NT2/D1 (cell line): ENCODE data around the gene MPDU1.

Source experiments
- DNase-seq: peaks from one replicate; pipeline ENCODE4 v3.0.0-alpha.2; 2011; ENCODE audit warnings: low read depth, low spot score
- H3K27me3 ChIP-seq: 2 replicates; pipeline ENCODE4 v1.6.0; 2011; ENCODE audit warnings: mild to moderate bottlenecking; ENCODE audit not compliant: insufficient read length, insufficient read depth
- H3K36me3 ChIP-seq: 2 replicates; pipeline ENCODE4 v1.6.1; 2011; ENCODE audit warnings: mild to moderate bottlenecking, low read length, mixed read lengths; ENCODE audit not compliant: insufficient read depth, insufficient read length
- H3K4me1 ChIP-seq: 2 replicates; pipeline ENCODE4 v1.5.1; 2011; ENCODE audit not compliant: insufficient read depth, insufficient read length
- H3K4me3 ChIP-seq: 2 replicates; pipeline ENCODE4 v1.5.1; 2011; ENCODE audit warnings: low read depth; ENCODE audit not compliant: insufficient read length
- H3K9ac ChIP-seq: 2 replicates; pipeline ENCODE4 v1.6.0; 2011; ENCODE audit warnings: low read depth; ENCODE audit not compliant: insufficient read length
- H3K9me3 ChIP-seq: 2 replicates; pipeline ENCODE4 v1.5.1; 2011; ENCODE audit warnings: mild to moderate bottlenecking, low read length; ENCODE audit not compliant: insufficient read depth
- SUZ12 ChIP-seq: IDR thresholded peaks from 2 replicates; pipeline ENCODE4 v1.6.1; 2011; ENCODE audit not compliant: insufficient read length, insufficient read depth; ENCODE audit errors: extremely low read depth
- YY1 ChIP-seq: IDR thresholded peaks from 2 replicates; pipeline ENCODE4 v1.6.1; 2011; ENCODE audit not compliant: insufficient read length, insufficient read depth
- ZNF274 ChIP-seq: IDR thresholded peaks from 2 replicates; pipeline ENCODE4 v1.6.1; 2011; ENCODE audit warnings: mild to moderate bottlenecking, low read depth, low read length

MPDU1 gene

DNA sequence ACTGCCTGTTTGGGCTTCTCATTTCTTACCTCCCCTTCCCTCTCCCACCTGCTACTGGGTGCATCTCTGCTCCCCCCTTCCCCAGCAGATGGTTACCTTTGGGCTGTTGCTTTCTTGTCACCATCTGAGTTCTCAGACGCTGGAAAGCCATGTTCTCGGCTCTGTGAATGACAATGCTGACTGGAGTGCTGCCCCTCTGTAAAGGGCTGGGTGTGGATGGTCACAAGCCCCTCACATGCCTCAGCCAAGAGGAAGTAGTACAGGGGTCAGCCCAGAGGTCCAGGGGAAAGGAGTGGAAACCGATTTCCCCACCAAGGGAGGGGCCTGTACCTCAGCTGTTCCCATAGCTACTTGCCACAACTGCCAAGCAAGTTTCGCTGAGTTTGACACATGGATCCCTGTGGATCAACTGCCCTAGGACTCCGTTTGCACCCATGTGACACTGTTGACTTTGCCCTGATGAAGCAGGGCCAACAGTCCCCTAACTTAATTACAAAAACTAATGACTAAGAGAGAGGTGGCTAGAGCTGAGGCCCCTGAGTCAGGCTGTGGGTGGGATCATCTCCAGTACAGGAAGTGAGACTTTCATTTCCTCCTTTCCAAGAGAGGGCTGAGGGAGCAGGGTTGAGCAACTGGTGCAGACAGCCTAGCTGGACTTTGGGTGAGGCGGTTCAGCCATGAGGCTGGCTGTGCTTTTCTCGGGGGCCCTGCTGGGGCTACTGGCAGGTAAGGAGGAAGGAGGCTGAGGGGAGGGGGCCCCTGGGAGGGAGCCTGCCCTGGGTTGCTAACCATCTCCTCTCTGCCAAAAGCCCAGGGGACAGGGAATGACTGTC, 4.4 kb upstream of the MPDU1 start, which contains the start of gene CD68:
TSS of gene CD68 (plus strand) at position 638 of the 833 bp plus-strand sequence. CDS start at position 678, 40 bp downstream.
- no peak within 1 kb of the TSS for H3K4me3 ChIP-seq
- DNase-seq, result no peak
- H3K4me1 ChIP-seq, result peaks cover 12% of the 10 kb centered on the region
- peaks cover 72% of the 10 kb centered on the region for H3K36me3 ChIP-seq
- no peak within 1 kb of the TSS for H3K9ac ChIP-seq
- TF ChIP-seq YY1 (no peak), ZNF274 (no peak), SUZ12 (no peak)
- no peaks in the 10 kb centered on the region for H3K9me3 ChIP-seq
- H3K27me3 ChIP-seq, result no peaks in the 10 kb centered on the region

DNA sequence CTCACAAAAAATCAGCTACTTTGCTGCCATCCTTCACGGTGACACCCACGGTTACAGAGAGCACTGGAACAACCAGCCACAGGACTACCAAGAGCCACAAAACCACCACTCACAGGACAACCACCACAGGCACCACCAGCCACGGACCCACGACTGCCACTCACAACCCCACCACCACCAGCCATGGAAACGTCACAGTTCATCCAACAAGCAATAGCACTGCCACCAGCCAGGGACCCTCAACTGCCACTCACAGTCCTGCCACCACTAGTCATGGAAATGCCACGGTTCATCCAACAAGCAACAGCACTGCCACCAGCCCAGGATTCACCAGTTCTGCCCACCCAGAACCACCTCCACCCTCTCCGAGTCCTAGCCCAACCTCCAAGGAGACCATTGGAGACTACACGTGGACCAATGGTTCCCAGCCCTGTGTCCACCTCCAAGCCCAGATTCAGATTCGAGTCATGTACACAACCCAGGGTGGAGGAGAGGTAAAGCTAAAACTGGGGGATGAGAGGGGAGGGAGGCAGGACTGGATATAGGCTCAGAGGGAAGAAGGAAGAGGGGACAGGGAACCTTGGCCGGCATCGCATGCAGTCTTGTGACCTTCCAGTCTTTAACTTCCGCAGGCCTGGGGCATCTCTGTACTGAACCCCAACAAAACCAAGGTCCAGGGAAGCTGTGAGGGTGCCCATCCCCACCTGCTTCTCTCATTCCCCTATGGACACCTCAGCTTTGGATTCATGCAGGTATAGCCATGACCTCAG, 3.6 kb upstream of the MPDU1 start:
- Histone ChIP-seq H3K27me3 (no peaks in the 10 kb centered on the region), H3K36me3 (peaks cover 64% of the 10 kb centered on the region), H3K4me1 (peaks cover 12% of the 10 kb centered on the region), H3K9me3 (no peaks in the 10 kb centered on the region), H3K9ac (no peak overlapping the region), H3K4me3 (no peak overlapping the region)
- no peak for DNase-seq
- no peak for TF ChIP-seq SUZ12
- no peak for TF ChIP-seq ZNF274
- no peak for TF ChIP-seq YY1

DNA sequence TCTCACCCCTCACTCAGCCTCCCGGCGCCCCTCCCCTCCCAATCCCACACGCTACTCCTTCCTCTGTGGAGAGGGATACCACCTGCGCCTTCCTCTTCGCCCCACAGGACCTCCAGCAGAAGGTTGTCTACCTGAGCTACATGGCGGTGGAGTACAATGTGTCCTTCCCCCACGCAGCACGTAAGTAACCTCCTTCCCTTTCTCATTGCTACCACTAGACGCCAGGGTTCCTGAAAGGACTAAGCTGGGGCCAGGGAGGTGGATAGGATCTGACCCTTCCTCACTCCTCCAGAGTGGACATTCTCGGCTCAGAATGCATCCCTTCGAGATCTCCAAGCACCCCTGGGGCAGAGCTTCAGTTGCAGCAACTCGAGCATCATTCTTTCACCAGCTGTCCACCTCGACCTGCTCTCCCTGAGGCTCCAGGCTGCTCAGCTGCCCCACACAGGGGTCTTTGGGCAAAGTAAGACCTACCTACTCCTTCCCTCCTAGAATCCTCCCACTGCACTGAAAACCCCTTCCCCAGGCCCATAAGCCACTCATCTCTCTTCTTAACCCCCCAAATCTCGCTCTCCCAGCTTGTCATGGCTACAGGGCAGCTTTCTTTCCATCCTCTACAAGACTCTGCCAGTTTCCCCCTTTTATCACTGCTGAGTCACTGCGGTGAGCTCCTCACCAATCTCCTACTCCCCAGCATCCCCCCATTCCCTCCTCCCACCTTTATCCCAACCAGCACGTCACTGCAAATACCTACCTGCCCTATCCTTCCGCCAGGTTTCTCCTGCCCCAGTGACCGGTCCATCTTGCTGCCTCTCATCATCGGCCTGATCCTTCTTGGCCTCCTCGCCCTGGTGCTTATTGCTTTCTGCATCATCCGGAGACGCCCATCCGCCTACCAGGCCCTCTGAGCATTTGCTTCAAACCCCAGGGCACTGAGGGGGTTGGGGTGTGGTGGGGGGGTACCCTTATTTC, 2.8 kb upstream of the MPDU1 start:
- Histone ChIP-seq H3K9ac (peak overlapping the region; percentile 32), H3K4me3 (no peak overlapping the region), H3K27me3 (no peaks in the 10 kb centered on the region), H3K4me1 (peaks cover 12% of the 10 kb centered on the region), H3K9me3 (no peaks in the 10 kb centered on the region), H3K36me3 (peaks cover 61% of the 10 kb centered on the region)
- no peak for DNase-seq
- no peak for TF ChIP-seq YY1
- no peak for TF ChIP-seq ZNF274
- TF ChIP-seq SUZ12, result no peak

DNA sequence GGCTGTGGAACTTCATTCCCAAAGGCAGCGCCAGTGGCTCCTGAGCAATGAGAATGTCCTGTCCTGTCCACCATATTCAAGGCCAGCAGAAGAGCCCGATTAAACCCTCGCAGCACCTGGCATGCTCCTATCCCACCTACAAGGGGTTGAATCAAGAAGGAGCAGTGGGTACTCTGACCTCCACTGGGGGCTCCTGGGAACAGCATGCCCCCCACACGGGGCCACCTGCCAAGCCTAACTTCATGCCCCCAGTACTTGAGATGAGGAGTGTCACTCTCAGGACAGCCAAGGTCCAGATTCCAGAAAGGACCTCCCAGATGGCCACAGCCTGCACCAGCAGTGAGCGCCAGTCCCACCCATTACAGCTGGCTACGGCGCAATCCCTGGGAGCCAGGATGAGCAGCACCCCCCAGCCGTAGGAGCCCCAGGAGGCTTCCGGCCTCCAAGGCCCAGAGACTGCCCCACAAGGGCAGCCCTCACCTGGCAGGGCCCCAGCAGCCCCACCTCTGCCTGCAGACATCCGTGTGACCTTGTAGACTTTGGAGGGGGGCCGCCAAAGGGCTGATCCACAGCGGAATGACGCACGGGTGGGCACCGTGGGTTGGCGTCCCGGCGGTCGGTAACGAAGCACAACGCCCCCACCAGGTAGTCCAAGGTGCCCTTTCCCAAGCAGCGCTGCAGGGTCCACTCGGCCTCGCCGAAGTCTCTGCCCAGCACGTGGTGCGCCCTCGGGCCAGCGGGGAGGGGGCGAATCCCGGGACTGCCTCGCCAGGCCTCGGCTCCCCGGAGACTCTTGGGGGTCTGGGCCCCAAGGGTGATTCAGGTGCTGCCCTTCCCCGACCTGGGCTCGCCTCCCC, 1.0 kb upstream of the MPDU1 start:
- H3K36me3 ChIP-seq, result peaks cover 55% of the 10 kb centered on the region
- peak overlapping the region; percentile 74 for H3K4me3 ChIP-seq
- H3K27me3 ChIP-seq, result no peaks in the 10 kb centered on the region
- no peak for DNase-seq
- H3K9me3 ChIP-seq, result no peaks in the 10 kb centered on the region
- H3K4me1 ChIP-seq, result peaks cover 14% of the 10 kb centered on the region
- TF ChIP-seq SUZ12 (no peak), YY1 (no peak), ZNF274 (no peak)
- peak overlapping the region; percentile 93 for H3K9ac ChIP-seq

DNA sequence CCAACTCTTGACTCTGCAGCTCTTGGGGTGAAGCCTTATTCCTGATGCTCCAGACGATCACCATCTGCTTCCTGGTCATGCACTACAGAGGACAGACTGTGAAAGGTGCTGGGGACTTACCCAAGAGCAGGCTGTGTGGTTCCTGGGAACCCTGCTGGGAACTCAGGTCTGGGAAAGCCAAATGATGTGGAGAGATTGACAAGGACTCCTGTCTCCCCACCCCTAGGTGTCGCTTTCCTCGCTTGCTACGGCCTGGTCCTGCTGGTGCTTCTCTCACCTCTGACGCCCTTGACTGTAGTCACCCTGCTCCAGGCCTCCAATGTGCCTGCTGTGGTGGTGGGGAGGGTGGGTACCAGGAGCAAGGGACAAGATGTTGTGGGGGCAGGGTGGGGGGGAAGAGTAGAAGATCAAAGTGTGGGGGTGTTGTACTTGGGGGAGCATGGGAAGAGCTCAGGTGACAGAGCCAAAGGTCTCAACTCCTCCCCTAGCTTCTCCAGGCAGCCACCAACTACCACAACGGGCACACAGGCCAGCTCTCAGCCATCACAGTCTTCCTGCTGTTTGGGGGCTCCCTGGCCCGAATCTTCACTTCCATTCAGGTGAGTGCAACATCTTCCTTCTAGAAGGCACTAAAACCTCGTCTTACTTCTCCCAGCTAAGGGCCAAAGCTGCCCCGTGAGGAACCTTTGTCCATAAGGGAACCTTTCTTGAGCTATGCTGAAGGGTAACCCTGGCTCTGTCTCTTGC, 3.2 kb downstream of the MPDU1 start:
- Histone ChIP-seq H3K4me3 (no peak overlapping the region), H3K9me3 (no peaks in the 10 kb centered on the region), H3K27me3 (no peaks in the 10 kb centered on the region), H3K36me3 (peaks cover 51% of the 10 kb centered on the region), H3K4me1 (peaks cover 21% of the 10 kb centered on the region), H3K9ac (peak overlapping the region; percentile 42)
- DNase-seq, result no peak
- TF ChIP-seq ZNF274 (no peak), YY1 (no peak), SUZ12 (no peak)
